Smooth muscle cell (in vitro differentiated cells): ENCODE results near the gene CD22. TPM values are rescaled to one million over a fixed set of nuclear protein-coding genes. Genes with fewer than 3 reads are reported as not detected.

Experiments
- DNase-seq: peaks from one replicate; lab custom pipeline; 2025; ENCODE audit not compliant: unreplicated experiment; lab: John Stamatoyannopoulos, UW
- H2AFZ ChIP-seq: fragments of 200-600 bp; sonication (generic); 2 replicates; pipeline ENCODE4 v1.6.0; 2016; ENCODE audit warnings: antibody characterized with exemption, low read depth, mild to moderate bottlenecking
- H3F3A ChIP-seq: fragments of 200-600 bp; sonication (generic); 2 replicates; pipeline ENCODE4 v1.6.0; 2017; ENCODE audit warnings: antibody characterized with exemption, low read depth
- H3K27ac ChIP-seq: fragments of 200-600 bp; sonication (generic); 2 replicates; pipeline ENCODE4 v1.5.1; 2016; ENCODE audit warnings: low read depth, mild to moderate bottlenecking
- H3K27me3 ChIP-seq: fragments of 200-600 bp; sonication (generic); 2 replicates; pipeline ENCODE4 v1.6.1; 2016; ENCODE audit warnings: low read depth, mild to moderate bottlenecking
- H3K36me3 ChIP-seq: fragments of 200-600 bp; sonication (generic); 2 replicates; pipeline ENCODE4 v1.5.1; 2016; ENCODE audit warnings: low read depth
- H3K4me1 ChIP-seq: fragments of 200-600 bp; sonication (generic); 2 replicates; pipeline ENCODE4 v1.5.1; 2016; ENCODE audit warnings: low read depth
- H3K4me2 ChIP-seq: fragments of 200-600 bp; sonication (generic); 2 replicates; pipeline ENCODE4 v1.6.0; 2016; ENCODE audit warnings: mild to moderate bottlenecking
- H3K4me3 ChIP-seq: fragments of 200-600 bp; sonication (generic); 2 replicates; pipeline ENCODE4 v1.5.1; 2016; ENCODE audit warnings: mild to moderate bottlenecking
- H3K79me2 ChIP-seq: fragments of 200-600 bp; sonication (generic); 2 replicates; pipeline ENCODE4 v1.6.0; 2016; ENCODE audit warnings: low read depth, mild to moderate bottlenecking
- H3K9ac ChIP-seq: fragments of 200-600 bp; sonication (generic); 2 replicates; pipeline ENCODE4 v1.6.0; 2016; ENCODE audit warnings: low read depth
- H3K9me3 ChIP-seq: fragments of 200-600 bp; sonication (generic); replicated peaks from 2 replicates; pipeline ENCODE4 v1.5.1; 2016; ENCODE audit warnings: low read depth
- H4K20me1 ChIP-seq: fragments of 200-600 bp; sonication (generic); 2 replicates; pipeline ENCODE4 v1.6.0; 2016; ENCODE audit warnings: low read depth
- CTCF ChIP-seq: fragments of 200-600 bp; sonication (generic); IDR thresholded peaks from 2 replicates; pipeline ENCODE4 v1.5.1; 2017; ENCODE audit warnings: borderline replicate concordance, mild to moderate bottlenecking, antibody characterized with exemption; ENCODE audit not compliant: insufficient read depth, poor library complexity, severe bottlenecking
- WGBS: methylation state at CpG from one replicate; pipeline ENCODE4 v1.1.7; 2016; ENCODE audit warnings: low lambda C conversion rate; 5-methylcytosine and 5-hydroxymethylcytosine counted together
- polyA plus RNA-seq: library from polyadenylated mRNA; unstranded; fragments of >200 nt; fragmentation: Nextera tagmentation; extraction: Ambion mirVana; gene quantifications from 2 replicates; pipeline ENCODE4 v1.2.1, GENCODE V29; 2016
- total RNA-seq: library from RNA; depleted of rRNA; stranded (reverse); fragments of >200 nt; gene quantifications from 2 replicates; pipeline ENCODE4 v1.2.3, GENCODE V29; 2014

The CD22 gene
- total and polyA plus RNA-seq, 2 experiments from 2014 or later, result not detected

GRCh38 chr19:35331551-35332214 lies 2.7 kb downstream of the CD22 start:
- WGBS, result 92% methylated on average over 14 of the region's 14 CpGs
- Histone ChIP-seq H3F3A (no peaks in the 10 kb centered on the region), H3K4me3 (no peak overlapping the region), H3K4me1 (no peaks in the 10 kb centered on the region), H2AFZ (no peak overlapping the region), H3K27me3 (no peaks in the 10 kb centered on the region), H3K79me2 (no peaks in the 10 kb centered on the region), H3K9ac (no peak overlapping the region), H3K27ac (no peak overlapping the region), H3K9me3 (no peaks in the 10 kb centered on the region), H4K20me1 (no peaks in the 10 kb centered on the region), H3K4me2 (no peak overlapping the region), H3K36me3 (no peaks in the 10 kb centered on the region)
- TF ChIP-seq CTCF, result no peak
- DNase-seq, result no peak

GRCh38 chr19:35332817-35333216 lies 3.8 kb downstream of the CD22 start:
- no peaks in the 10 kb centered on the region for H4K20me1 ChIP-seq
- H3K4me3 ChIP-seq, result no peak overlapping the region
- H3K9ac ChIP-seq, result no peak overlapping the region
- no peak for TF ChIP-seq CTCF
- DNase-seq, result no peak
- H3K79me2 ChIP-seq, result no peaks in the 10 kb centered on the region
- WGBS, result 91% methylated on average over 11 of the region's 12 CpGs
- no peaks in the 10 kb centered on the region for H3K4me1 ChIP-seq
- no peak overlapping the region for H3K27ac ChIP-seq
- H3K27me3 ChIP-seq, result no peaks in the 10 kb centered on the region
- H2AFZ ChIP-seq, result no peak overlapping the region
- no peaks in the 10 kb centered on the region for H3F3A ChIP-seq
- H3K4me2 ChIP-seq, result no peak overlapping the region
- no peaks in the 10 kb centered on the region for H3K36me3 ChIP-seq
- H3K9me3 ChIP-seq, result no peaks in the 10 kb centered on the region

- H3K79me2 ChIP-seq, result no peaks in the 10 kb centered on the region
- H3K27ac ChIP-seq, result no peak overlapping the region
- H3K4me3 ChIP-seq, result no peak overlapping the region
- no peaks in the 10 kb centered on the region for H3K9me3 ChIP-seq
- WGBS, result 96% methylated on average over 10 of the region's 10 CpGs
- no peak overlapping the region for H3K4me2 ChIP-seq
- H3K36me3 ChIP-seq, result no peaks in the 10 kb centered on the region
- no peak overlapping the region for H2AFZ ChIP-seq
- no peak for TF ChIP-seq CTCF
- no peak overlapping the region for H3K9ac ChIP-seq
- H3F3A ChIP-seq, result no peaks in the 10 kb centered on the region
- no peaks in the 10 kb centered on the region for H4K20me1 ChIP-seq
- DNase-seq, result no peak
- H3K27me3 ChIP-seq, result no peaks in the 10 kb centered on the region
- no peaks in the 10 kb centered on the region for H3K4me1 ChIP-seq
These were observed 5.3 kb downstream of the CD22 start for GRCh38 chr19:35334144-35334753.
